ENCODE data around the gene RNLS. TPM values are rescaled to one million over a fixed set of nuclear protein-coding genes. Genes with fewer than 3 reads are reported as not detected.

The RNLS gene
- total RNA-seq, 2 experiments from 2014 or later, result 0.95 to 2.7 TPM

GRCh38 chr10:88236121-88236743 is 346.9 kb downstream of the RNLS start:
- no peak overlapping the region for H3K27ac Mint-ChIP-seq
- DNase-seq, result no peak
- H3K9me3 Mint-ChIP-seq, result no peaks in the 10 kb centered on the region
- no peaks in the 10 kb centered on the region for H3K27me3 Mint-ChIP-seq
- H3K9me3 ChIP-seq (ENCODE audit: control insufficient read depth in 1 of 2, insufficient read depth in 1 of 2, low read length in 2 of 2), result no peaks in the 10 kb centered on the region
- no peak for TF ChIP-seq CTCF (IDR thresholded peaks at IDR 0.05)
- no peaks in the 10 kb centered on the region for H3K27me3 ChIP-seq (ENCODE audit: control insufficient read depth in 1 of 2, insufficient read depth in 2 of 2, low read length in 2 of 2)
- H3K4me1 ChIP-seq (ENCODE audit: insufficient read depth, low read length), result no peaks in the 10 kb centered on the region
- ATAC-seq (ENCODE audit: poor library complexity), result no peak
- no peaks in the 10 kb centered on the region for H3K36me3 Mint-ChIP-seq (ENCODE audit: low read depth)
- no peak overlapping the region for H3K4me3 Mint-ChIP-seq
- H3K4me3 ChIP-seq (ENCODE audit: low read length), result no peak overlapping the region
- no peaks in the 10 kb centered on the region for H3K36me3 ChIP-seq (ENCODE audit: insufficient read depth, low read length)
- H3K27ac ChIP-seq (ENCODE audit: low read depth in 1 of 2, low read length in 2 of 2), result no peak overlapping the region
- intact Hi-C loops (cut with DNase I, micrococcal nuclease), result no loop called here
- CTCF ChIA-PET, result no interaction called here
- H3K4me1 Mint-ChIP-seq (ENCODE audit: low read depth), result peaks cover 15% of the 10 kb centered on the region
- POLR2A ChIA-PET, result interaction anchor here (0.8 kb wide), 1 partner anchor 374 kb away, joined by 3 read pairs; no protein-coding TSS in a partner anchor

- Histone ChIP-seq H3K9me3 (ENCODE audit: control insufficient read depth in 1 of 2, insufficient read depth in 1 of 2, low read length in 2 of 2) (no peaks in the 10 kb centered on the region), H3K4me3 (ENCODE audit: low read length) (no peak overlapping the region), H3K4me1 (ENCODE audit: insufficient read depth, low read length) (no peaks in the 10 kb centered on the region), H3K27me3 (ENCODE audit: control insufficient read depth in 1 of 2, insufficient read depth in 2 of 2, low read length in 2 of 2) (no peaks in the 10 kb centered on the region), H3K27ac (ENCODE audit: low read depth in 1 of 2, low read length in 2 of 2) (no peak overlapping the region), H3K36me3 (ENCODE audit: insufficient read depth, low read length) (no peaks in the 10 kb centered on the region)
- CTCF ChIA-PET, result no interaction called here
- Mint-ChIP-seq H3K9me3 (no peaks in the 10 kb centered on the region), H3K36me3 (ENCODE audit: low read depth) (no peaks in the 10 kb centered on the region), H3K27ac (no peak overlapping the region), H3K27me3 (no peaks in the 10 kb centered on the region), H3K4me1 (ENCODE audit: low read depth) (peaks cover 15% of the 10 kb centered on the region), H3K4me3 (no peak overlapping the region)
- ATAC-seq (ENCODE audit: poor library complexity) (no peak), DNase-seq (no peak)
- POLR2A ChIA-PET, result no interaction called here
- no peak for TF ChIP-seq CTCF (IDR thresholded peaks at IDR 0.05)
- intact Hi-C loops (cut with DNase I, micrococcal nuclease), result no loop called here
These were observed 348.8 kb downstream of the RNLS start for GRCh38 chr10:88234297-88234696.

GRCh38 chr10:88233870-88234269 is 349.2 kb downstream of the RNLS start:
- no peak for TF ChIP-seq CTCF (IDR thresholded peaks at IDR 0.05)
- H3K27me3 ChIP-seq (ENCODE audit: control insufficient read depth in 1 of 2, insufficient read depth in 2 of 2, low read length in 2 of 2), result no peaks in the 10 kb centered on the region
- ChIA-PET POLR2A (no interaction called here), CTCF (no interaction called here)
- Mint-ChIP-seq H3K27me3 (no peaks in the 10 kb centered on the region), H3K4me3 (no peak overlapping the region), H3K9me3 (no peaks in the 10 kb centered on the region), H3K36me3 (ENCODE audit: low read depth) (no peaks in the 10 kb centered on the region), H3K4me1 (ENCODE audit: low read depth) (peaks cover 15% of the 10 kb centered on the region), H3K27ac (no peak overlapping the region)
- no peak for DNase-seq
- intact Hi-C loops (cut with DNase I, micrococcal nuclease), result no loop called here
- no peaks in the 10 kb centered on the region for H3K4me1 ChIP-seq (ENCODE audit: insufficient read depth, low read length)
- no peak overlapping the region for H3K4me3 ChIP-seq (ENCODE audit: low read length)
- no peaks in the 10 kb centered on the region for H3K36me3 ChIP-seq (ENCODE audit: insufficient read depth, low read length)
- ATAC-seq (ENCODE audit: poor library complexity), result no peak
- H3K9me3 ChIP-seq (ENCODE audit: control insufficient read depth in 1 of 2, insufficient read depth in 1 of 2, low read length in 2 of 2), result no peaks in the 10 kb centered on the region
- H3K27ac ChIP-seq (ENCODE audit: low read depth in 1 of 2, low read length in 2 of 2), result no peak overlapping the region

All from CD4-positive, alpha-beta T cell (primary cell).